K562 (cell line): ENCODE measurements around the gene ABRAXAS1. TPM values are rescaled to one million over a fixed set of nuclear protein-coding genes. Genes with fewer than 3 reads are reported as not detected.
A peak's percentile ranks its signal among the peaks of the same experiment; 100 is the strongest.

Experiments
- ARHGAP35 ChIP-seq: fragments of 450-650 bp; IDR thresholded peaks from 2 replicates; pipeline ENCODE4 v1.6.1; 2018; ENCODE audit not compliant: partially characterized antibody
- CHD7 ChIP-seq: fragments of 200-600 bp; sonication (generic); IDR thresholded peaks from one replicate; pipeline ENCODE4 v1.6.1; 2012; ENCODE audit warnings: mild to moderate bottlenecking, low read depth, low read length, inconsistent platforms
- CREB1 ChIP-seq, 2 experiments: sonication (generic) in 1 of 2; formaldehyde crosslinking in 1 of 2; IDR thresholded peaks; 2 replicates each; pipeline versions ENCODE4 v1.6.1 to v1.8.0; 2012 to 2022; ENCODE audit warnings: inconsistent platforms in 1 of 2, mild to moderate bottlenecking in 1 of 2, missing genetic modification reagents in 1 of 2, moderate library complexity in 1 of 2
- CXXC5 ChIP-seq: fragments of 250-450 bp; sonication (Bioruptor Pico); IDR thresholded peaks from 2 replicates; pipeline ENCODE4 v1.8.0; 2022; ENCODE audit warnings: inconsistent platforms, mild to moderate bottlenecking, moderate library complexity
- EP300 ChIP-seq: IDR thresholded peaks from 2 replicates; pipeline ENCODE4 v1.6.1; 2012; ENCODE audit warnings: low read length, improper control_type of control experiment
- ESRRB ChIP-seq: fragments of 250-450 bp; sonication (Bioruptor Pico); IDR thresholded peaks from 2 replicates; pipeline ENCODE4 v1.5.0; 2020; ENCODE audit warnings: mild to moderate bottlenecking, moderate library complexity, borderline replicate concordance
- GATAD2A ChIP-seq: fragments of 450-650 bp; IDR thresholded peaks from 2 replicates; pipeline ENCODE4 v1.6.1; 2017
- HDAC1 ChIP-seq, 2 experiments: fragments of 450-650 bp; IDR thresholded peaks; 2 replicates each; pipeline ENCODE4 v1.6.1; 2016 to 2017; ENCODE audit warnings: inconsistent platforms in 1 of 2, mild to moderate bottlenecking in 1 of 2, moderate library complexity in 1 of 2
- HDAC2 ChIP-seq: fragments of 450-650 bp; IDR thresholded peaks from 2 replicates; pipeline ENCODE4 v1.6.1; 2016; ENCODE audit warnings: mild to moderate bottlenecking
- KDM5B ChIP-seq: fragments of 200-600 bp; sonication (generic); IDR thresholded peaks from 2 replicates; pipeline ENCODE4 v1.6.1; 2012; ENCODE audit warnings: low read depth, mild to moderate bottlenecking, moderate library complexity, low read length, control low read depth, inconsistent platforms; ENCODE audit not compliant: insufficient replicate concordance
- LCOR ChIP-seq: sonication (generic); formaldehyde crosslinking; IDR thresholded peaks from 2 replicates; pipeline ENCODE4 v1.8.0; 2022; ENCODE audit warnings: mild to moderate bottlenecking, missing genetic modification reagents
- MTA2 ChIP-seq: fragments of 450-650 bp; IDR thresholded peaks from 2 replicates; pipeline ENCODE4 v1.6.1; 2016; ENCODE audit warnings: low read depth
- NELFE ChIP-seq: IDR thresholded peaks from 2 replicates; pipeline ENCODE4 v1.6.1; 2011; ENCODE audit warnings: mild to moderate bottlenecking; ENCODE audit not compliant: insufficient read depth, insufficient read length
- NFATC3 ChIP-seq: fragments of 450-650 bp; IDR thresholded peaks from 2 replicates; pipeline ENCODE4 v1.6.1; 2017; ENCODE audit warnings: mild to moderate bottlenecking
- NFIX ChIP-seq: fragments of 250-450 bp; sonication (Bioruptor Pico); IDR thresholded peaks from 2 replicates; pipeline ENCODE4 v1.4.0; 2020; ENCODE audit warnings: low read depth, mild to moderate bottlenecking, moderate library complexity
- POLR2AphosphoS5 ChIP-seq: IDR thresholded peaks from 2 replicates; pipeline ENCODE4 v1.6.1; 2011; ENCODE audit warnings: mild to moderate bottlenecking, low read depth, low read length, moderate library complexity; ENCODE audit not compliant: control insufficient read depth, insufficient read depth
- SMARCE1 ChIP-seq: fragments of 450-650 bp; IDR thresholded peaks from 2 replicates; pipeline ENCODE4 v1.7.1; 2016; ENCODE audit warnings: mild to moderate bottlenecking
- ZNF217 ChIP-seq: sonication (generic); formaldehyde crosslinking; IDR thresholded peaks from 2 replicates; pipeline ENCODE4 v1.8.0; 2022; ENCODE audit warnings: mild to moderate bottlenecking, missing genetic modification reagents
- polyA plus RNA-seq, 8 experiments: library from polyadenylated mRNA; depleted of rRNA in 4 of 8; stranded (reverse) in 5 of 8; unstranded in 3 of 8; fragments of >200 nt; fragmentation: Nextera tagmentation in 2 of 8; fragmentation: Illumina TruSeq in 1 of 8; extraction: Ambion mirVana in 2 of 8; extraction: Trizol in 1 of 8; gene quantifications; 2 replicates each; pipeline versions ENCODE4 v1.2.1 to v1.2.3, GENCODE V29; 2011 to 2014; ENCODE audit warnings: inconsistent platforms in 1 of 8, missing spikeins in 1 of 8
- total RNA-seq, 7 experiments: library from RNA; depleted of rRNA in 6 of 7; stranded (reverse); fragments of >200 nt in 6 of 7; fragmentation: Illumina TruSeq in 2 of 7; extraction: Trizol in 2 of 7; gene quantifications; 2 replicates each; pipeline versions ENCODE4 v1.2.1 to v1.2.3, GENCODE V29; 2011 to 2021; ENCODE audit warnings: low replicate concordance in 1 of 7

ABRAXAS1 gene
- total and polyA plus RNA-seq, 9 of the 15 experiments (the other 6 are each of a cell fraction or from before 2014, with no cell fraction given) = 10.8 to 48.3 (median 22.1) TPM

- TF ChIP-seq KDM5B (no peak), POLR2AphosphoS5 (peak; percentile 69; the same call in 1 of the 2 replicates), LCOR (CRISPR knock-in tag) (0 out of 2 replicates have a peak, but pooled peaks have one; percentile 45), CHD7 (no peak), CREB1 (IDR thresholded peaks at IDR 0.05) (no peak), CREB1 (CRISPR knock-in tag; IDR thresholded peaks at IDR 0.05) (no peak), MTA2 (peak; percentile 87), SMARCE1 (peak; percentile 78; the same call in 1 of the 2 replicates), HDAC1 (IDR thresholded peaks at IDR 0.05) (peak in 1 of 2 experiments; percentile 85; a peak in 2 of 4 replicates), CXXC5 (CRISPR knock-in tag) (0 out of 2 replicates have a peak, but pooled peaks have one; percentile 23), HDAC2 (peak; percentile 86), ARHGAP35 (no peak), ESRRB (CRISPR knock-in tag) (no peak), EP300 (peak; percentile 76), NFIX (CRISPR knock-in tag) (no peak), NELFE (no peak), NFATC3 (0 out of 2 replicates have a peak, but pooled peaks have one; percentile 48), ZNF217 (no peak), GATAD2A (no peak)
Observed at GRCh38 chr4:83489711-83490326, 4.9 kb upstream of the ABRAXAS1 start (continued).
